Ishikawa (cell line): ENCODE results near the gene SLC25A41.

Experiments used
- CEBPB ChIP-seq: IDR thresholded peaks from 2 replicates; pipeline ENCODE4 v1.6.1; 2012
- CREB1 ChIP-seq: IDR thresholded peaks from 2 replicates; pipeline ENCODE4 v1.6.1; 2012; ENCODE audit warnings: low read depth
- EGR1 ChIP-seq: IDR thresholded peaks from 2 replicates; pipeline ENCODE4 v1.6.1; 2012
- EP300 ChIP-seq: IDR thresholded peaks from 2 replicates; pipeline ENCODE4 v1.6.1; 2012; ENCODE audit warnings: borderline replicate concordance
- FOXM1 ChIP-seq: IDR thresholded peaks from 2 replicates; pipeline ENCODE4 v1.6.1; 2012; ENCODE audit warnings: low read depth, borderline replicate concordance
- MAX ChIP-seq: IDR thresholded peaks from 2 replicates; pipeline ENCODE4 v1.6.1; 2012
- RAD21 ChIP-seq: IDR thresholded peaks from 2 replicates; pipeline ENCODE4 v1.6.1; 2012; ENCODE audit warnings: low read depth
- REST ChIP-seq: IDR thresholded peaks from 2 replicates; pipeline ENCODE4 v1.6.1; 2012; ENCODE audit warnings: low read depth, mild to moderate bottlenecking
- TAF1 ChIP-seq: IDR thresholded peaks from 2 replicates; pipeline ENCODE4 v1.6.1; 2012; ENCODE audit warnings: low read depth, mild to moderate bottlenecking
- TCF12 ChIP-seq: IDR thresholded peaks from 2 replicates; pipeline ENCODE4 v1.6.1; 2012; ENCODE audit warnings: low read depth
- USF1 ChIP-seq: IDR thresholded peaks from 2 replicates; pipeline ENCODE4 v1.6.1; 2012
- YY1 ChIP-seq: IDR thresholded peaks from 2 replicates; pipeline ENCODE4 v1.6.1; 2012; ENCODE audit warnings: low read depth
- ZBTB7A ChIP-seq: IDR thresholded peaks from 2 replicates; pipeline ENCODE4 v1.6.1; 2012; ENCODE audit warnings: low read depth

- TF ChIP-seq USF1: no peak
- no peak for TF ChIP-seq REST
- no peak for TF ChIP-seq CEBPB
- no peak for TF ChIP-seq EP300
- TF ChIP-seq ZBTB7A: no peak
- no peak for TF ChIP-seq CREB1
- TF ChIP-seq TAF1: no peak
- no peak for TF ChIP-seq RAD21
- no peak for TF ChIP-seq MAX
- no peak for TF ChIP-seq YY1
- TF ChIP-seq FOXM1: no peak
- no peak for TF ChIP-seq EGR1
- no peak for TF ChIP-seq TCF12
These were observed 6.2 kb upstream of the SLC25A41 start for GRCh38 chr19:6439743-6440142.
